Liver (tissue), 9 donors: ENCODE results near the gene SLC27A3. TPM values are rescaled to one million over a fixed set of nuclear protein-coding genes. Genes with fewer than 3 reads are reported as not detected.

Source experiments
- DNase-seq: peaks from one replicate; pipeline ENCODE4 v3.0.0-alpha.2; 2017; ENCODE audit warnings: low spot score
- H3K27ac ChIP-seq, 2 donors: one replicate each; pipeline ENCODE4 v1.7.0; 2013; ENCODE audit warnings: inconsistent platforms in 2 of 2, low read length in 2 of 2, control low read depth in 1 of 2, low read depth in 1 of 2, mild to moderate bottlenecking in 1 of 2
- H3K27me3 ChIP-seq, 4 donors: one replicate each; pipeline versions ENCODE4 v1.6.1 to v1.7.0; 2013; ENCODE audit warnings: low read length in 3 of 4, inconsistent platforms in 1 of 4, mild to moderate bottlenecking in 1 of 4, moderate library complexity in 1 of 4; ENCODE audit not compliant: control insufficient read depth in 4 of 4, insufficient read depth in 4 of 4
- H3K36me3 ChIP-seq, 4 donors: one replicate each; pipeline versions ENCODE4 v1.6.1 to v1.7.0; 2013; ENCODE audit warnings: low read length in 3 of 4, mild to moderate bottlenecking in 3 of 4, low read depth in 1 of 4, moderate library complexity in 1 of 4; ENCODE audit not compliant: control insufficient read depth in 4 of 4, insufficient read depth in 3 of 4
- H3K4me1 ChIP-seq, 4 donors: one replicate each; pipeline versions ENCODE4 v1.6.1 to v1.7.0; 2013; ENCODE audit warnings: low read length in 3 of 4, mild to moderate bottlenecking in 3 of 4, moderate library complexity in 1 of 4; ENCODE audit not compliant: control insufficient read depth in 4 of 4, insufficient read depth in 4 of 4
- H3K4me3 ChIP-seq, 3 donors: one replicate each; pipeline versions ENCODE4 v1.6.1 to v1.7.0; 2013; ENCODE audit warnings: low read length in 3 of 3, control low read depth in 1 of 3, low read depth in 1 of 3, mild to moderate bottlenecking in 1 of 3
- H3K9ac ChIP-seq, 2 donors: one replicate each; pipeline ENCODE4 v1.7.0; 2013; ENCODE audit warnings: low read length in 2 of 2, mild to moderate bottlenecking in 2 of 2, moderate library complexity in 2 of 2, control low read depth in 1 of 2, low read depth in 1 of 2
- H3K9me3 ChIP-seq, 4 donors: one replicate each; pipeline versions ENCODE4 v1.6.1 to v1.7.0; 2013; ENCODE audit warnings: low read length in 3 of 4; ENCODE audit not compliant: control insufficient read depth in 4 of 4
- ATF3 ChIP-seq: IDR thresholded peaks from 2 replicates; pipeline ENCODE4 v1.6.1; 2016; ENCODE audit warnings: antibody characterized with exemption
- CTCF ChIP-seq: fragments of 150-350 bp; IDR thresholded peaks from 2 replicates; pipeline ENCODE4 v1.5.1; 2017; ENCODE audit warnings: improper control_type of control experiment, low read depth, low read length; ENCODE audit not compliant: missing input control
- EGR1 ChIP-seq, 2 donors: IDR thresholded peaks; 2 replicates each; pipeline ENCODE4 v1.6.1; 2016 to 2018; ENCODE audit warnings: antibody characterized with exemption in 2 of 2, low read depth in 2 of 2
- FOXA2 ChIP-seq: IDR thresholded peaks from 2 replicates; pipeline ENCODE4 v1.6.1; 2016; ENCODE audit warnings: antibody characterized with exemption
- GABPA ChIP-seq, 2 donors: IDR thresholded peaks in 1 of 2; conservative IDR thresholded peaks in 1 of 2; 2 replicates each; pipeline ENCODE4 v1.6.1; 2016; ENCODE audit warnings: antibody characterized with exemption in 2 of 2, mild to moderate bottlenecking in 1 of 2, moderate library complexity in 1 of 2
- HNF4A ChIP-seq, 2 donors: conservative IDR thresholded peaks; 2 replicates each; pipeline ENCODE4 v1.6.1; 2016; ENCODE audit warnings: antibody characterized with exemption in 2 of 2, mild to moderate bottlenecking in 2 of 2
- HNF4G ChIP-seq: IDR thresholded peaks from 2 replicates; pipeline ENCODE4 v1.6.1; 2016; ENCODE audit warnings: antibody characterized with exemption
- JUND ChIP-seq, 2 donors: IDR thresholded peaks; 2 replicates each; pipeline ENCODE4 v1.6.1; 2016; ENCODE audit warnings: antibody characterized with exemption in 2 of 2
- MAX ChIP-seq: IDR thresholded peaks from 2 replicates; pipeline ENCODE4 v1.6.1; 2016; ENCODE audit warnings: antibody characterized with exemption
- NR2F2 ChIP-seq: IDR thresholded peaks from 2 replicates; pipeline ENCODE4 v1.6.1; 2016; ENCODE audit warnings: antibody characterized with exemption
- RAD21 ChIP-seq, 2 donors: IDR thresholded peaks; 2 replicates each; pipeline ENCODE4 v1.6.1; 2016; ENCODE audit warnings: antibody characterized with exemption in 2 of 2, mild to moderate bottlenecking in 2 of 2
- TAF1 ChIP-seq: conservative IDR thresholded peaks from 2 replicates; pipeline ENCODE4 v1.6.1; 2016; ENCODE audit warnings: antibody characterized with exemption, mild to moderate bottlenecking
- YY1 ChIP-seq: IDR thresholded peaks from 2 replicates; pipeline ENCODE4 v1.6.1; 2016; ENCODE audit warnings: antibody characterized with exemption, mild to moderate bottlenecking
- ZBTB33 ChIP-seq: IDR thresholded peaks from 2 replicates; pipeline ENCODE4 v1.6.1; 2016; ENCODE audit warnings: antibody characterized with exemption
- WGBS: extraction: QIAGEN DNeasy Blood & Tissue Kit; methylation state at CpG from one replicate; pipeline ENCODE4 v1.1.7; 2013; 5-methylcytosine and 5-hydroxymethylcytosine counted together
- polyA plus RNA-seq, 2 donors: library from polyadenylated mRNA; stranded (reverse) in 1 of 2; unstranded in 1 of 2; fragments of 200-250 nt in 1 of 2; fragments of >200 nt in 1 of 2; fragmentation: Nextera tagmentation in 1 of 2; extraction: Ambion mirVana in 1 of 2; gene quantifications; one replicate each; pipeline versions ENCODE4 v1.2.1 to v1.2.3, GENCODE V29; 2013 to 2015
- total RNA-seq, 2 donors: library from RNA; depleted of rRNA; stranded (reverse); fragments of >200 nt; gene quantifications; one replicate each; pipeline ENCODE4 v1.2.3, GENCODE V29; 2014
- donor health status: healthy.
- donor health status: healthy.
- donor health status: healthy.
- donor health status: healthy.
- donor health status: healthy.

Gene SLC27A3
- total and polyA plus RNA-seq, 4 donors: 18.1 to 47.4 (median 28.2) TPM

- TF ChIP-seq ZBTB33 (no peak), EGR1 (IDR thresholded peaks at IDR 0.05; ENCODE audit: low read depth in 2 of 2) (no peak), RAD21 (IDR thresholded peaks at IDR 0.05) (no peak), HNF4A (conservative IDR thresholded peaks at IDR 0.05) (no peak), NR2F2 (no peak), ATF3 (no peak), MAX (no peak)
Observed at GRCh38 chr1:153773096-153773921, 1.9 kb upstream of the SLC27A3 start (continued).

GRCh38 chr1:153774026-153774595 lies 1.1 kb upstream of the SLC27A3 start:
- H3K9ac ChIP-seq: no peak overlapping the region
- H3K4me1 ChIP-seq: peaks cover 31 to 71% (median 45%) of the 10 kb centered on the region in 4 donors
- no peaks in the 10 kb centered on the region for H3K9me3 ChIP-seq
- DNase-seq: no peak
- H3K4me3 ChIP-seq: no peak overlapping the region
- H3K36me3 ChIP-seq: peaks cover 8 to 21% (median 9%) of the 10 kb centered on the region in 4 donors
- TF ChIP-seq FOXA2 (no peak), HNF4G (no peak), ZBTB33 (no peak), RAD21 (IDR thresholded peaks at IDR 0.05) (no peak), GABPA (IDR thresholded peaks at IDR 0.05 in 1 of 2, conservative IDR thresholded peaks at IDR 0.05 in 1 of 2) (no peak), TAF1 (no peak), JUND (IDR thresholded peaks at IDR 0.05) (no peak)
- WGBS: 84% methylated on average over 8 of the region's 8 CpGs
- H3K27ac ChIP-seq: peak overlapping the region; percentile 58 to 83
- no peaks in the 10 kb centered on the region for H3K27me3 ChIP-seq

- Histone ChIP-seq H3K4me1 (peaks cover 33 to 74% (median 50%) of the 10 kb centered on the region in 4 donors), H3K36me3 (peaks cover 8 to 18% (median 9%) of the 10 kb centered on the region in 4 donors), H3K27me3 (no peaks in the 10 kb centered on the region), H3K9ac (peak overlapping the region; percentile 28 to 41), H3K9me3 (no peaks in the 10 kb centered on the region), H3K27ac (peak overlapping the region; percentile 58 to 83), H3K4me3 (peak overlapping the region; percentile 27 to 69 (median 64))
- DNase-seq: peak; percentile 62
- under 1% methylated on average over 83 of the region's 83 CpGs for WGBS
- peak; percentile 58 for TF ChIP-seq YY1
- no peak for TF ChIP-seq ZBTB33
- TF ChIP-seq ATF3: no peak
- no peak for TF ChIP-seq MAX
- TF ChIP-seq GABPA (IDR thresholded peaks at IDR 0.05 in 1 of 2, conservative IDR thresholded peaks at IDR 0.05 in 1 of 2): no peak
- TF ChIP-seq JUND (IDR thresholded peaks at IDR 0.05): no peak
- TF ChIP-seq HNF4G: no peak
- no peak for TF ChIP-seq CTCF
- TF ChIP-seq TAF1: no peak
Observed at GRCh38 chr1:153775458-153776327, 486 bp downstream of the SLC27A3 start.
